ENCODE results near the gene RHOF. TPM values are rescaled to one million over a fixed set of nuclear protein-coding genes. Genes with fewer than 3 reads are reported as not detected.

RHOF gene
- total RNA-seq, 1 experiment from 2014 or later = 116 TPM

GRCh38 chr12:121740847-121741246 lies 52.6 kb downstream of the RHOF start:
- Histone ChIP-seq H3K4me2 (ENCODE audit: low read length) (no peak overlapping the region), H2AFZ (ENCODE audit: low read depth, low read length, poor library complexity, severe bottlenecking) (no peak overlapping the region), H4K20me1 (ENCODE audit: insufficient read depth) (no peaks in the 10 kb centered on the region; the same call in 1 of the 2 replicates), H3K27me3 (ENCODE audit: insufficient read depth, low read length) (no peaks in the 10 kb centered on the region), H3K9me3 (ENCODE audit: control insufficient read depth in 1 of 2, insufficient read depth in 1 of 2, low read depth in 1 of 2, low read length in 2 of 2) (no peaks in the 10 kb centered on the region), H3K36me3 (ENCODE audit: control insufficient read depth in 1 of 2, insufficient read depth in 2 of 2, low read length in 2 of 2) (peaks cover 0 to 11% of the 10 kb centered on the region in 2 experiments; a peak in 1 of 4 replicates), H3K9me2 (ENCODE audit: insufficient read depth) (no peaks in the 10 kb centered on the region), H3K4me1 (ENCODE audit: control insufficient read depth in 1 of 2, insufficient read depth in 2 of 2, low read length in 2 of 2) (peaks cover 23 to 34% of the 10 kb centered on the region in 2 experiments), H3K79me2 (ENCODE audit: insufficient read depth, low read length) (peaks cover 29% of the 10 kb centered on the region), H3K27ac (ENCODE audit: low read depth, low read length) (no peak overlapping the region), H3K9ac (ENCODE audit: low read length) (no peak overlapping the region), H3K4me3 (replicated peaks in 1 of 2; ENCODE audit: low read depth in 1 of 2, low read length in 2 of 2) (no peak overlapping the region)
- ChIA-PET RAD21 (ENCODE audit: low non-redundant PET in 1 of 2, low total read pairs in 2 of 2, uncharacterized antibody in 2 of 2, unreplicated experiment in 2 of 2) (no interaction called here), CTCF (interaction anchor here (1.1 kb wide), 1 partner anchor 55 kb away, joined by 3 read pairs; no protein-coding TSS in a partner anchor), POLR2A (no interaction called here)
- no TSS peak for BruUV-seq (replicated peaks)
- intact Hi-C loops (cut with micrococcal nuclease) = no loop called here
- TF ChIP-seq EZH2 (IDR thresholded peaks at IDR 0.05) (no peak), ELF1 (IDR thresholded peaks at IDR 0.05; ENCODE audit: borderline replicate concordance, low read depth) (no peak), CTCF (IDR thresholded peaks at IDR 0.05 in 2 of 3, conservative IDR thresholded peaks at IDR 0.05 in 1 of 3; ENCODE audit: borderline replicate concordance in 1 of 3, insufficient read depth in 1 of 3, low read depth in 2 of 3, low read length in 2 of 3) (no peak)
- ATAC-seq = no peak
- no peak for DNase-seq (ENCODE audit: low read depth, low spot score)

DNA sequence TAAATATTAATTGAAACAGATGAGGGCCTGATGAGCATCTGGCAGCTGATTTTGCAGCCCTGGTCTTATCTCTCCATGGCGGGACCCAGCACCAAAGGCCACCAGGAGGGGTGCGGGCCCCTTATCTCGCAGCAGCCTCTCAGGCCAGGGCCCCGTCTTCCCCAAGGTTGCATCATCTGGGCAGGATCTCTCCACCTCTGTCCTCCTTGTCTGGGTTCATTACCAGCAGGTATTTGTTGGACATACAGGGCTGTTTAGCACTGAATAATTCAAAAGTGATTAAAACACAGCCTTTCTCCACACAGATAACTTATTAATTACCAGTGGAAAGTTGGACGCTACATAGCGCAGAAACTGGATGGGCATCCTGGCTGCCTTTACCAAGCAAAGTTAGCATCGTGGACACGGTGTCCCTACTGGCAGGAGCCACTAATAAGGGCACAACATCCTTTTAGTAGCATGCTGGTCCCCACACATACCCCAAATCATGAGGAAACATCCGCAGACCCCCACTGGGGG lies 55.1 kb downstream of the RHOF start:
- Histone ChIP-seq H3K27ac (ENCODE audit: low read depth, low read length) (no peak overlapping the region), H3K27me3 (ENCODE audit: insufficient read depth, low read length) (no peaks in the 10 kb centered on the region), H3K36me3 (ENCODE audit: control insufficient read depth in 1 of 2, insufficient read depth in 2 of 2, low read length in 2 of 2) (no peaks in the 10 kb centered on the region), H3K79me2 (ENCODE audit: insufficient read depth, low read length) (peaks cover 15% of the 10 kb centered on the region; the same call in 1 of the 2 replicates), H3K4me3 (replicated peaks in 1 of 2; ENCODE audit: low read depth in 1 of 2, low read length in 2 of 2) (no peak overlapping the region), H3K4me2 (ENCODE audit: low read length) (no peak overlapping the region), H4K20me1 (ENCODE audit: insufficient read depth) (no peaks in the 10 kb centered on the region; the same call in 1 of the 2 replicates), H3K4me1 (ENCODE audit: control insufficient read depth in 1 of 2, insufficient read depth in 2 of 2, low read length in 2 of 2) (peaks cover 23 to 31% of the 10 kb centered on the region in 2 experiments), H2AFZ (ENCODE audit: low read depth, low read length, poor library complexity, severe bottlenecking) (no peak overlapping the region), H3K9me3 (ENCODE audit: control insufficient read depth in 1 of 2, insufficient read depth in 1 of 2, low read depth in 1 of 2, low read length in 2 of 2) (no peaks in the 10 kb centered on the region), H3K9me2 (ENCODE audit: insufficient read depth) (no peaks in the 10 kb centered on the region), H3K9ac (ENCODE audit: low read length) (no peak overlapping the region)
- ATAC-seq = no peak
- POLR2A ChIA-PET = no interaction called here
- CTCF ChIA-PET = no interaction called here
- TF ChIP-seq YY1 (IDR thresholded peaks at IDR 0.05; ENCODE audit: extremely low read depth, insufficient replicate concordance, low read depth, low read length) (no peak), ELF1 (IDR thresholded peaks at IDR 0.05; ENCODE audit: borderline replicate concordance, low read depth) (no peak), SP1 (IDR thresholded peaks at IDR 0.05; ENCODE audit: low read depth) (no peak), ZFX (IDR thresholded peaks at IDR 0.05) (no peak), EGR1 (IDR thresholded peaks at IDR 0.05; ENCODE audit: low read depth) (no peak), RAD21 (IDR thresholded peaks at IDR 0.05; ENCODE audit: low read depth) (no peak), POLR2AphosphoS5 (IDR thresholded peaks at IDR 0.05; ENCODE audit: low read depth, low read length) (no peak), SRF (IDR thresholded peaks at IDR 0.05; ENCODE audit: low read depth) (no peak), EZH2phosphoT487 (IDR thresholded peaks at IDR 0.05; ENCODE audit: borderline replicate concordance) (no peak)
- TF ChIP-seq, protein P1, sequence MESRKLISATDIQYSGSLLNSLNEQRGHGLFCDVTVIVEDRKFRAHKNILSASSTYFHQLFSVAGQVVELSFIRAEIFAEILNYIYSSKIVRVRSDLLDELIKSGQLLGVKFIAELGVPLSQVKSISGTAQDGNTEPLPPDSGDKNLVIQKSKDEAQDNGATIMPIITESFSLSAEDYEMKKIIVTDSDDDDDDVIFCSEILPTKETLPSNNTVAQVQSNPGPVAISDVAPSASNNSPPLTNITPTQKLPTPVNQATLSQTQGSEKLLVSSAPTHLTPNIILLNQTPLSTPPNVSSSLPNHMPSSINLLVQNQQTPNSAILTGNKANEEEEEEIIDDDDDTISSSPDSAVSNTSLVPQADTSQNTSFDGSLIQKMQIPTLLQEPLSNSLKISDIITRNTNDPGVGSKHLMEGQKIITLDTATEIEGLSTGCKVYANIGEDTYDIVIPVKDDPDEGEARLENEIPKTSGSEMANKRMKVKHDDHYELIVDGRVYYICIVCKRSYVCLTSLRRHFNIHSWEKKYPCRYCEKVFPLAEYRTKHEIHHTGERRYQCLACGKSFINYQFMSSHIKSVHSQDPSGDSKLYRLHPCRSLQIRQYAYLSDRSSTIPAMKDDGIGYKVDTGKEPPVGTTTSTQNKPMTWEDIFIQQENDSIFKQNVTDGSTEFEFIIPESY (IDR thresholded peaks at IDR 0.05; ENCODE audit: extremely low read depth, insufficient replicate concordance, low read length) = no peak
- TF ChIP-seq, protein P2, sequence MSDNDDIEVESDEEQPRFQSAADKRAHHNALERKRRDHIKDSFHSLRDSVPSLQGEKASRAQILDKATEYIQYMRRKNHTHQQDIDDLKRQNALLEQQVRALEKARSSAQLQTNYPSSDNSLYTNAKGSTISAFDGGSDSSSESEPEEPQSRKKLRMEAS (IDR thresholded peaks at IDR 0.05) = no peak
- intact Hi-C loops (cut with micrococcal nuclease) = no loop called here
- DNase-seq (ENCODE audit: low read depth, low spot score) = no peak
- RAD21 ChIA-PET (ENCODE audit: low non-redundant PET in 1 of 2, low total read pairs in 2 of 2, uncharacterized antibody in 2 of 2, unreplicated experiment in 2 of 2) = no interaction called here
- no TSS peak for BruUV-seq (replicated peaks)

Measured in HCT116 (cell line).